ENCODE measurements around the gene CC2D1B.
A peak's percentile ranks its signal among the peaks of the same experiment; 100 is the strongest.

The CC2D1B gene

GRCh38 chr1:52365071-52365745 is 797 bp downstream of the CC2D1B start:
- no peak for TF ChIP-seq POLR2AphosphoS5 (IDR thresholded peaks at IDR 0.05; ENCODE audit: borderline replicate concordance, low read depth, low read length)
- TF ChIP-seq FOXP2 (optimal IDR thresholded peaks at IDR 0.05; ENCODE audit: control extremely low read depth, extremely low read length, insufficient read depth): no peak
- TF ChIP-seq EZH2 (IDR thresholded peaks at IDR 0.05): no peak
- H3K9ac ChIP-seq (ENCODE audit: insufficient read length): peak overlapping the region; percentile 74
- peak overlapping the region; percentile 97 for H3K4me3 ChIP-seq
- no peaks in the 10 kb centered on the region for H3K9me3 ChIP-seq (ENCODE audit: low read depth, low read length)
- H3K27ac ChIP-seq: peak overlapping the region; percentile 67
- DNase-seq (ENCODE audit: low read depth, low spot score): no peak
- peaks cover 21% of the 10 kb centered on the region; the same call in 1 of the 2 replicates for H3K36me3 ChIP-seq (ENCODE audit: insufficient read depth, low read length)

- Histone ChIP-seq H3K9ac (ENCODE audit: insufficient read length) (peak overlapping the region; percentile 74), H3K4me3 (peak overlapping the region; percentile 97), H3K36me3 (ENCODE audit: insufficient read depth, low read length) (peaks cover 28% of the 10 kb centered on the region), H3K27ac (peak overlapping the region; percentile 67; the same call in 1 of the 2 replicates), H3K9me3 (ENCODE audit: low read depth, low read length) (no peaks in the 10 kb centered on the region)
- no peak for DNase-seq (ENCODE audit: low read depth, low spot score)
- TF ChIP-seq EZH2 (IDR thresholded peaks at IDR 0.05) (no peak), FOXP2 (optimal IDR thresholded peaks at IDR 0.05; ENCODE audit: control extremely low read depth, extremely low read length, insufficient read depth) (no peak), POLR2AphosphoS5 (IDR thresholded peaks at IDR 0.05; ENCODE audit: borderline replicate concordance, low read depth, low read length) (no peak)
These were observed 1.7 kb downstream of the CC2D1B start for GRCh38 chr1:52364235-52364839.

- no peaks in the 10 kb centered on the region for H3K9me3 ChIP-seq (ENCODE audit: low read depth, low read length)
- TF ChIP-seq EZH2 (IDR thresholded peaks at IDR 0.05): no peak
- no peak for TF ChIP-seq FOXP2 (optimal IDR thresholded peaks at IDR 0.05; ENCODE audit: control extremely low read depth, extremely low read length, insufficient read depth)
- TF ChIP-seq POLR2AphosphoS5 (IDR thresholded peaks at IDR 0.05; ENCODE audit: borderline replicate concordance, low read depth, low read length): no peak
- DNase-seq (ENCODE audit: low read depth, low spot score): no peak
- H3K4me3 ChIP-seq: no peak overlapping the region
- no peak overlapping the region for H3K27ac ChIP-seq
- peaks cover 65% of the 10 kb centered on the region for H3K36me3 ChIP-seq (ENCODE audit: insufficient read depth, low read length)
- no peak overlapping the region for H3K9ac ChIP-seq (ENCODE audit: insufficient read length)
These were observed 5.4 kb downstream of the CC2D1B start for GRCh38 chr1:52360595-52360968.

- no peak for DNase-seq (ENCODE audit: low read depth, low spot score)
- no peak overlapping the region for H3K27ac ChIP-seq
- H3K9ac ChIP-seq (ENCODE audit: insufficient read length): no peak overlapping the region
- TF ChIP-seq POLR2AphosphoS5 (IDR thresholded peaks at IDR 0.05; ENCODE audit: borderline replicate concordance, low read depth, low read length): no peak
- TF ChIP-seq EZH2 (IDR thresholded peaks at IDR 0.05): no peak
- no peak for TF ChIP-seq FOXP2 (optimal IDR thresholded peaks at IDR 0.05; ENCODE audit: control extremely low read depth, extremely low read length, insufficient read depth)
- peaks cover 72% of the 10 kb centered on the region for H3K36me3 ChIP-seq (ENCODE audit: insufficient read depth, low read length)
- H3K4me3 ChIP-seq: no peak overlapping the region
- H3K9me3 ChIP-seq (ENCODE audit: low read depth, low read length): no peaks in the 10 kb centered on the region
These were observed 6.1 kb downstream of the CC2D1B start for GRCh38 chr1:52359676-52360594.

- Histone ChIP-seq H3K27ac (no peak overlapping the region), H3K36me3 (ENCODE audit: insufficient read depth, low read length) (peaks cover 81% of the 10 kb centered on the region), H3K9me3 (ENCODE audit: low read depth, low read length) (no peaks in the 10 kb centered on the region), H3K9ac (ENCODE audit: insufficient read length) (no peak overlapping the region), H3K4me3 (no peak overlapping the region)
- no peak for TF ChIP-seq FOXP2 (optimal IDR thresholded peaks at IDR 0.05; ENCODE audit: control extremely low read depth, extremely low read length, insufficient read depth)
- no peak for TF ChIP-seq EZH2 (IDR thresholded peaks at IDR 0.05)
- TF ChIP-seq POLR2AphosphoS5 (IDR thresholded peaks at IDR 0.05; ENCODE audit: borderline replicate concordance, low read depth, low read length): no peak
- no peak for DNase-seq (ENCODE audit: low read depth, low spot score)
These were observed 7.0 kb downstream of the CC2D1B start for GRCh38 chr1:52358851-52359497.

GRCh38 chr1:52357397-52357796 is 8.6 kb downstream of the CC2D1B start:
- TF ChIP-seq POLR2AphosphoS5 (IDR thresholded peaks at IDR 0.05; ENCODE audit: borderline replicate concordance, low read depth, low read length) (no peak), FOXP2 (optimal IDR thresholded peaks at IDR 0.05; ENCODE audit: control extremely low read depth, extremely low read length, insufficient read depth) (no peak), EZH2 (IDR thresholded peaks at IDR 0.05) (no peak)
- no peaks in the 10 kb centered on the region for H3K9me3 ChIP-seq (ENCODE audit: low read depth, low read length)
- no peak overlapping the region for H3K27ac ChIP-seq
- H3K4me3 ChIP-seq: no peak overlapping the region
- H3K36me3 ChIP-seq (ENCODE audit: insufficient read depth, low read length): peaks cover 89% of the 10 kb centered on the region
- DNase-seq (ENCODE audit: low read depth, low spot score): no peak
- no peak overlapping the region for H3K9ac ChIP-seq (ENCODE audit: insufficient read length)

GRCh38 chr1:52356818-52357355 is 9.1 kb downstream of the CC2D1B start:
- H3K9ac ChIP-seq (ENCODE audit: insufficient read length): no peak overlapping the region
- DNase-seq (ENCODE audit: low read depth, low spot score): no peak
- peaks cover 85% of the 10 kb centered on the region for H3K36me3 ChIP-seq (ENCODE audit: insufficient read depth, low read length)
- no peaks in the 10 kb centered on the region for H3K9me3 ChIP-seq (ENCODE audit: low read depth, low read length)
- TF ChIP-seq FOXP2 (optimal IDR thresholded peaks at IDR 0.05; ENCODE audit: control extremely low read depth, extremely low read length, insufficient read depth): no peak
- H3K4me3 ChIP-seq: no peak overlapping the region
- H3K27ac ChIP-seq: no peak overlapping the region

Data from SK-N-MC (cell line).